ENCODE data around the gene SPATA24.
"Not testable (repeated sequence)": the region's sequence is repeated elsewhere in the genome, so short reads cannot be mapped to it uniquely, and the experiment has no call there.

SPATA24 gene

DNA sequence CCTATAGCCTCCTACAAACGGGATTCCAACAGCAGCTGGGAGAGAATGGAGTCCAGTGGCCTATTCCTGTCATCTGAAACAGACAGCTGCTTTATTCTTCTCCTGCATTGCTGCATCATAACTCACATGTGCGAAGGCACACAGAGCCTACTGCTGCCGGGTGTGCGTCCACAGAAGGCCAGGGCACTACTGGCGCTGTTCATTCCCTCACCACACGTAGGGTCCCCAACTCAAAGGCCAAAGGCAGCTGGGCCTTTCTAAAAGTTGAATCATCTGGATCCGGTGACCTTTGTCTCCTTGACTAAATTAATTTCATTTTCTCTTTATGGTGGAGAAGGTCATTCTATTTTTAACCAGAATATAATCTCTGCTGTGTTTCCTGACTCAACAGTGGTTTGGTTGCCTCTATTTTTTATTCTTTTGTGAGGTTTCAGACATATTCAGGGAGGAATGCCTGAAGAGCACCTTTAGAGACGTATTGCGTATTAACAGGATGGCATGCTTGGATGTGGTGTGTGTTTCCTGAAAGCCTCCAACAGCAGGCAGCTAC lies 10.8 kb upstream of the SPATA24 start:
- no peak overlapping the region for H3K27ac ChIP-seq
- DNase-seq, result no peak
- H3K36me3 ChIP-seq, result peaks cover 15% of the 10 kb centered on the region
- H3K4me3 ChIP-seq (ENCODE audit: low read depth, low read length), result no peak overlapping the region
- TF ChIP-seq, protein P1, sequence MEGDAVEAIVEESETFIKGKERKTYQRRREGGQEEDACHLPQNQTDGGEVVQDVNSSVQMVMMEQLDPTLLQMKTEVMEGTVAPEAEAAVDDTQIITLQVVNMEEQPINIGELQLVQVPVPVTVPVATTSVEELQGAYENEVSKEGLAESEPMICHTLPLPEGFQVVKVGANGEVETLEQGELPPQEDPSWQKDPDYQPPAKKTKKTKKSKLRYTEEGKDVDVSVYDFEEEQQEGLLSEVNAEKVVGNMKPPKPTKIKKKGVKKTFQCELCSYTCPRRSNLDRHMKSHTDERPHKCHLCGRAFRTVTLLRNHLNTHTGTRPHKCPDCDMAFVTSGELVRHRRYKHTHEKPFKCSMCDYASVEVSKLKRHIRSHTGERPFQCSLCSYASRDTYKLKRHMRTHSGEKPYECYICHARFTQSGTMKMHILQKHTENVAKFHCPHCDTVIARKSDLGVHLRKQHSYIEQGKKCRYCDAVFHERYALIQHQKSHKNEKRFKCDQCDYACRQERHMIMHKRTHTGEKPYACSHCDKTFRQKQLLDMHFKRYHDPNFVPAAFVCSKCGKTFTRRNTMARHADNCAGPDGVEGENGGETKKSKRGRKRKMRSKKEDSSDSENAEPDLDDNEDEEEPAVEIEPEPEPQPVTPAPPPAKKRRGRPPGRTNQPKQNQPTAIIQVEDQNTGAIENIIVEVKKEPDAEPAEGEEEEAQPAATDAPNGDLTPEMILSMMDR (IDR thresholded peaks at IDR 0.05; ENCODE audit: low read depth, low read length), result no peak
- H3K9me3 ChIP-seq (ENCODE audit: severe bottlenecking), result no peaks in the 10 kb centered on the region
- H3K27me3 ChIP-seq (ENCODE audit: insufficient read depth, low read depth, severe bottlenecking), result no peaks in the 10 kb centered on the region

DNA sequence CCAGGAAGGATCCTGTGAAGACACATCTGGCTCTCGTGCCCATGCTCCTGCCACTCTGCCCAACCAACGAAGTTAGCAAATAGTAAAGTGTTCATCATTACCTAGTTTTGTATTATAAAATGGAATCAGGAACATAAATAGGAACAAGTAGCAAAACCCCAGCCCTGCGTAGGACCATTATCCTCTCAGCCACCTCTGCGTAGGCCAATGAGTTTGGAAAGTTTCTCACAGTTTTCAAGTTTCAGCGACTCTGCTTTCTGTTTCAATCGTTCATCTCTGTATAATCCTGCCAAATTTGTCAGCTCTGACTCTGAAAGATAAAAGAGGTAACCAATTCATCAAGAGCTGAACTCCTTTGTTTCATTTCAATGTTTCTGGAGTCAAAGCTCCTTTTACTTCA lies 10.1 kb upstream of the SPATA24 start:
- Histone ChIP-seq H3K36me3 (peaks cover 12% of the 10 kb centered on the region), H3K27me3 (ENCODE audit: insufficient read depth, low read depth, severe bottlenecking) (no peaks in the 10 kb centered on the region), H3K27ac (no peak overlapping the region), H3K9me3 (ENCODE audit: severe bottlenecking) (no peaks in the 10 kb centered on the region), H3K4me3 (ENCODE audit: low read depth, low read length) (no peak overlapping the region)
- TF ChIP-seq, protein P1 (IDR thresholded peaks at IDR 0.05; ENCODE audit: low read depth, low read length), result no peak
- no peak for DNase-seq

DNA sequence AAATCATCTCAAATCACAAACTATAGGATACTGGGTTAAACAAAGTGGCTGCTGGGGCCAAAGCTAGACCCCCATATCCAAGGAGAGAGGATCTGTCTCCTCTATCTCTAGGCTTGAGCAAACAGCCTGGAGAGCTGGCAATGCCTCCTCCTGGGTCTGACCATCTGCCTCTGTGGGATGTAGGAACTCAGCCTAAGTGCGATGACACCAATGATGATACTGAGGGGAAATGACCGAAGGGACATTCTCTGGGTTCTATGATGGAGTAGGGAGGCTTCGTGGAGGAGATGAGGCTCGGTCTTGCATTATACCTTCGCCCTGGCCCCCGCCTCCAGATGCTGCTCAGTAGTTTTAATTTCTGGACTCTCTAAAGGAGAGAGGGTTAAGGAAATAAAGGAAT lies 9.3 kb upstream of the SPATA24 start:
- TF ChIP-seq, protein P1 (IDR thresholded peaks at IDR 0.05; ENCODE audit: low read depth, low read length), result no peak
- H3K27ac ChIP-seq, result no peak overlapping the region
- peaks cover 8% of the 10 kb centered on the region for H3K36me3 ChIP-seq
- H3K27me3 ChIP-seq (ENCODE audit: insufficient read depth, low read depth, severe bottlenecking), result no peaks in the 10 kb centered on the region
- no peak overlapping the region for H3K4me3 ChIP-seq (ENCODE audit: low read depth, low read length)
- H3K9me3 ChIP-seq (ENCODE audit: severe bottlenecking), result no peaks in the 10 kb centered on the region
- DNase-seq, result no peak

DNA sequence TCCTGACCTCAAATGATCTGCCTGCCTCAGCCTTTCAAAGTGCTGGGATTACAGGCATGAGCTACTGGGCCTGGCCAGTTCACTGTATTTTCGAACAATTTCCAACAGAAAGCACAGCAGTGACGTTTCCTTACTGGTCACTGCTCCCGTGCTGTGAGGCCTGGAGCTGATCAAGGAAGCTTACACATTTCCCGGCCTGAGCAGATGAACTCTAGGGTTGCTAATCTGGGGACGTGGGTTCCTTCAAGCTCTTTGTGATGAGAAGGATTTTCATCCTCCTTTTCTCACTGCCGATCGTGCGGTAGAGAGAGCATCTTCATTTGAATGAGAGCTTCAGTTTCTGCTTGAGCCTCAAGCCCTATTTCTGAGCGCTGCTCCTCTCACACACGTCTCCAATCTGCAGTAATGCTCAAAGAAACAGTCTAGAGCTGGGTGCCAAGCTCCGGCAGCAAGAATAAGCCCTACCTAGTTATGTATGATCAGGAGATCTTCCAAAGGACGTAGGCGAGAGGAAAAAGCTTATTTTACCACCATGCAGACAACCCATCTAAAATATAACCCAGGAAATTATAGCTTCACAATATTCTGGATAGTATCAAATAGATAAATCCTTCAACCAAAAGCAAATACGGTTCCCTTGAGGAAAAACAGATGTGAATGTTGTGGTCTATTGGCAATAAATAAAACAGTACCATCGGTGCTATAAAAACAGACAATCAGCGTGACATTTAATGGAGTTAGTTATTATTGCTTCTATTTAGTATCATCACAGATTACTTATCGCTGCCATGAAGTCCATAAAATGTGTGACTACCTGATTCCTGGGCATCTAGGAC lies 7.3 kb upstream of the SPATA24 start:
- no peaks in the 10 kb centered on the region for H3K27me3 ChIP-seq (ENCODE audit: insufficient read depth, low read depth, severe bottlenecking)
- DNase-seq, result peak; percentile 53
- TF ChIP-seq, protein P1 (IDR thresholded peaks at IDR 0.05; ENCODE audit: low read depth, low read length), result no peak
- no peaks in the 10 kb centered on the region for H3K36me3 ChIP-seq
- H3K4me3 ChIP-seq (ENCODE audit: low read depth, low read length), result no peak overlapping the region
- H3K9me3 ChIP-seq (ENCODE audit: severe bottlenecking), result no peaks in the 10 kb centered on the region
- H3K27ac ChIP-seq, result peak overlapping the region; percentile 58

DNA sequence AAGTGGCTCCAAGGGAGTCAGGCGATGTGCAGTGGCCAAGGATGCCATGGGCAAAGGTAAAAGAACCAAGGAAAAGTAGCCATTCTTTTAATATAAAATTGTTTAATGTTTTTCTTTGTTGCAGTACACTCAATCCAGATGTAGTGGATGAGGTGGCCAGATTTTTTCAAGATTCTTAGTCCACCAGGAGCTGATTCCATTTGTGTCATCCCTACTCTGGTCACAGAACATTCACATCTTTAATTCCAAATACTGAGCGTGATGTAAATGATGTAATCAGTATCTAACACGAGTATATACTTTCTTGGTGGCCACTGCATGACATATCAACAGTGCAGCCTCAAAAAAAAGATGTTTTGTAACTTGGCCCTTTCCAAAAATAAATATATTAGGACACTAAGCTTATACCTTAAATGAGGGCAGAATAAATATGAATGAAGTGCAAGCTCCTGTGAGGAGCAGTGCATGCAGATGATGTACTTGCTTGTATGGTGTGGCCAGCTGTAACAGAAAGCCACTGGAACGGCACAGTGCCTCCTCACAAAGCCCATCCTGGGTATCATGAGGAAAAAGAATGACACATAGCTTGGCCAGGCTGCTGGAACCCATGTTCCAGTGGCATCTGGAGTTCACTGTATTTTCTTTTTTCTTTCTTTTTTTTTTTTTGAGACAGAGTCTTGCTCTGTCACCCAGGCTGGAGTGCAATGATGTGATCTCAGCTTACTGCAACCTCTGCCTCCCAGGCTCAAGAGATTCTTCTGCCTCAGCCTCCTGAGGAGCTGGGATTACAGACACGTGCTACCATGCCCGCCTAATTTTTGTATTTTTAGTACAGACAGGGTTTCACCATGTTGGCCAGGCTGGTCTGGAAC lies 6.5 kb upstream of the SPATA24 start:
- DNase-seq, result no peak
- TF ChIP-seq, protein P1 (IDR thresholded peaks at IDR 0.05; ENCODE audit: low read depth, low read length), result no peak
- Histone ChIP-seq H3K36me3 (no peaks in the 10 kb centered on the region), H3K9me3 (ENCODE audit: severe bottlenecking) (no peaks in the 10 kb centered on the region), H3K4me3 (ENCODE audit: low read depth, low read length) (no peak overlapping the region), H3K27ac (peak overlapping the region; percentile 58), H3K27me3 (ENCODE audit: insufficient read depth, low read depth, severe bottlenecking) (no peaks in the 10 kb centered on the region)

DNA sequence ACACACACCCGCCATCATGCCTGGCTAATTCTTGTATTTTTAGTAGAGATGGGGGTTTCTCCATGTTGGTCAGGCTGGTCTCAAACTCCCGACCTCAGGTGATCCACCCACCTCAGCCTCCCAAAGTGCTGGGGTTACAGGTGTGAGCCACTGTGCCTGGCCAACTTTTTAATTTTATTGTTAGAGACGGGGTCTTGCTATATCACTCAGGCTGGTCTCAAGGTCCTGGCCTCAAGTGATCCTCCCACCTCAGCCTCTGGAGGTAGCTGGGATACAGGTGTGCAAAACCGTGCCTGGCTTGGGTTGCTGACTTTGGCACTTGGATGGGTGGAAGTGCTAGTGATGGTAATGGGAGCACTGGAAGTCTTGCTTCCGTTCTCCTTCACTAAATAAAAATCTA lies 5.2 kb upstream of the SPATA24 start:
- not testable (repeated sequence) for H3K9me3 ChIP-seq (ENCODE audit: severe bottlenecking); H3K27me3 ChIP-seq (ENCODE audit: insufficient read depth, low read depth, severe bottlenecking); DNase-seq; H3K36me3 ChIP-seq; H3K4me3 ChIP-seq (ENCODE audit: low read depth, low read length); H3K27ac ChIP-seq
